Measurements from ENCODE around the gene USP32.
A peak's percentile ranks its signal among the peaks of the same experiment; 100 is the strongest.
"Not testable (repeated sequence)": the region's sequence is repeated elsewhere in the genome, so short reads cannot be mapped to it uniquely, and the experiment has no call there.

The USP32 gene

GRCh38 chr17:60410001-60410400 lies 18.1 kb upstream of the USP32 start:
- no peak for DNase-seq (ENCODE audit: low read depth in 4 of 4, low spot score in 1 of 4)

- DNase-seq (ENCODE audit: low read depth in 4 of 4, low spot score in 1 of 4): no peak
Observed at GRCh38 chr17:60406887-60407286, 15.0 kb upstream of the USP32 start.

GRCh38 chr17:60403962-60404361 lies 12.0 kb upstream of the USP32 start:
- DNase-seq (ENCODE audit: low read depth in 4 of 4, low spot score in 1 of 4): no peak

GRCh38 chr17:60403523-60403810 lies 11.5 kb upstream of the USP32 start:
- DNase-seq (ENCODE audit: low read depth in 4 of 4, low spot score in 1 of 4): no peak

DNA sequence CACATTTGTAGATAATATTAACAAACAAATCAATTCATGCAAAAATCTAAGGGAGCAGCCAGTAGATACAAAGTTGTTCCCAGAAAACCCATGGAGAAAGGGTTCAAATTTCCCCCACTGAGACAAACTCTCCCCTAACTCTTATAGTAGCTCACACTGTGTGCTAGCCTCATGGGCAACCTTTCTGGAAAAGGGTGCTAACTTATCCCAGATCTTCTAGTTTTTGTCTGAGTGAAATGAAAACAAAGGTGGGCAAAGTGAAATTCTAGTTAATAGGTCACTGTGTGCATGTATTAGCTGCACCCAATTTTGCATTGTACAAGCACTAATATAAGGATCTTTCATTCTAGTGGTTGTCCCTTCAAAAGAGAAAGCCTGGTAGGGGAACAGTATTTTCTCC lies 9.9 kb upstream of the USP32 start:
- DNase-seq (ENCODE audit: low read depth in 4 of 4, low spot score in 1 of 4): no peak

DNA sequence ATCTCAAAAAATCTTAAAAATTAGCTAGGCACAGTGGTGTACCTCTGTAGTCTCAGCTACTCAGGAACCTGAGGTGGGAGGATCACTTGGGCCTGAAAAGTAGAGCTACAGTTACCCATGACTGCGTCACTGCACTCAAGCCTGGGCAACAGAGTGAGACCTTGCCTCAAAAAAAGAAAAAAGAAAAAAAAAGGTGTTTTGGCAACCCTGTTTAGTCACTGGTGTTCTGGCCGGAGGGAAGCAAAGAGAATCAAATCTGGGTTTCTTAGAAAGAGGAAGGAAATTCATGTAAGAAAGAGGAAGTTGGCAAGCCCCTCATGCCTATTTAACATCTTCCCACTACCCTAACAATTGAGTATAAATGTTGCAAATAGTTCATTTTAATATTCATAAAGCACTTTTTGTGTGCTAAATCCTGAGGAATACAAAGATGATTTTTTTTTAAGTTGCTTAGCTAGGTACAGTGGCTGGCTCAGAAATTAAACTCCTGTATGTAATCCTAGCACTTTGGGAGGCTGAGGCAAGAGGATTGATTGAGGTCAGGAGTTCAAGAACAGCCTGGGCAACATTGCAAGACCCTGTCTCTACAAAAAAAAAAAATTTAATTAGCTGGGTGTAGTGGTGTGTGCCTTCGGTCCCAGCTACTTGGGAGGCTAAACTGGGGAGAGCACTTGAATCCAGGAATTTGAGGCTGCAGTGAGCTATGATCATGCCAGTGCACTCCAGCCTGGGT lies 6.5 kb upstream of the USP32 start:
- DNase-seq (ENCODE audit: low read depth in 4 of 4, low spot score in 1 of 4): no peak

DNA sequence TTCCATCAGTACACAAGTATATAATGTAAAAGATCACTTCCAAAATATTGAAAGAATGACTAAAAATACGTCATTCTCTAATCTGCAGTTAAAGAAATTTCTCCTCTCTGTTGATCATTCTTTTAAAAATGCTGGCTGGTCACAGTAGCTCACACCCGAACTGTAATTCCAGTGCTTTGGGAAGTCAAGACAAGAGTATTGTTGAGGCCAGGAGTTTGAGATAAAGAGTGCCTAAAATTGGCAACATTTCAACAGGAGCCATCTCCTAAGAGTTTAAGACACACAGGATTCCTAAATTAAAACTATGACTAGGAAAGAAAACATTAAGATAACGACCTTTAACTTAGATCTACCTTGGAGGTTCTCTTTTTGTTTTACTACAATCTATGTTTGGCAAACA lies 4.5 kb upstream of the USP32 start:
- no peak for DNase-seq (ENCODE audit: low read depth in 4 of 4, low spot score in 1 of 4)

- no peak for DNase-seq (ENCODE audit: low read depth in 4 of 4, low spot score in 1 of 4)
Observed at GRCh38 chr17:60395508-60396065, 3.7 kb upstream of the USP32 start.

GRCh38 chr17:60393840-60394723 lies 2.1 kb upstream of the USP32 start:
- DNase-seq (ENCODE audit: low read depth in 4 of 4, low spot score in 1 of 4): no peak

- peak in 2 of 4 experiments; percentile 8 to 30 for DNase-seq (ENCODE audit: low read depth in 4 of 4, low spot score in 1 of 4)
Observed at GRCh38 chr17:60392845-60393702, 1.1 kb upstream of the USP32 start.

DNA sequence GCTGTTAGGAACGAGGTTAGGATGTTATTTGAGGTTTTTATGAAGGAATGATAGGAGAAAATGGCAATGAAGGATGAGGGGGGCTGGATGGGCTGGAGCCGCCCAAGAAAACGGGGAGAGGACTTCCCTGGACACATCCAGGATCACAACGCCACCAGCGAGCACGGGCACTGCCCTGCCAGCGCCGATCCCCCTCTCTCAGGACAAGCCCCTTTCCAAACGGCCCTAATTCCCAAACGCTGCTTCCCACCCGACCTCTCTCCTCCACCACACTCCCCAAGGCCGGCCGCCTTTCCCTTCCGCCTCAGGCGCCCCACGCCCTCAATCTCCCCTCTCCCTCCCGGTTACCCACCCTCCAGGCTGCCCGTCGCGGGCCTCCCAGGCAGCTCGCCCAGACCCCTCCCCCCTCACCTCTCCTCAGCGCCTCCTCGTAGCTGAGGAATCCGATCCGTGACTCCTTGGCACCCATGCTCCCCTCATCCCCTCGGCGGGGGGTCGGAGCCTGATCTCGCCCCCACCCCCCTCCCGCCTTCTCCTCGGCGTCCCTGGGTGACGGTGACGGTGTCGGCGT lies 377 bp downstream of the USP32 start:
- no peak for DNase-seq (ENCODE audit: low read depth in 4 of 4, low spot score in 1 of 4)

- peak in 1 of 4 experiments; percentile 2 for DNase-seq (ENCODE audit: low read depth in 4 of 4, low spot score in 1 of 4)
Observed at GRCh38 chr17:60390925-60391470, 935 bp downstream of the USP32 start.

GRCh38 chr17:60390186-60390585 lies 1.7 kb downstream of the USP32 start:
- no peak for DNase-seq (ENCODE audit: low read depth in 4 of 4, low spot score in 1 of 4)

GRCh38 chr17:60388742-60389141 lies 3.2 kb downstream of the USP32 start:
- no peak for DNase-seq (ENCODE audit: low read depth in 4 of 4, low spot score in 1 of 4)

- DNase-seq (ENCODE audit: low read depth in 4 of 4, low spot score in 1 of 4): no peak
Observed at GRCh38 chr17:60387666-60388065, 4.3 kb downstream of the USP32 start.

DNA sequence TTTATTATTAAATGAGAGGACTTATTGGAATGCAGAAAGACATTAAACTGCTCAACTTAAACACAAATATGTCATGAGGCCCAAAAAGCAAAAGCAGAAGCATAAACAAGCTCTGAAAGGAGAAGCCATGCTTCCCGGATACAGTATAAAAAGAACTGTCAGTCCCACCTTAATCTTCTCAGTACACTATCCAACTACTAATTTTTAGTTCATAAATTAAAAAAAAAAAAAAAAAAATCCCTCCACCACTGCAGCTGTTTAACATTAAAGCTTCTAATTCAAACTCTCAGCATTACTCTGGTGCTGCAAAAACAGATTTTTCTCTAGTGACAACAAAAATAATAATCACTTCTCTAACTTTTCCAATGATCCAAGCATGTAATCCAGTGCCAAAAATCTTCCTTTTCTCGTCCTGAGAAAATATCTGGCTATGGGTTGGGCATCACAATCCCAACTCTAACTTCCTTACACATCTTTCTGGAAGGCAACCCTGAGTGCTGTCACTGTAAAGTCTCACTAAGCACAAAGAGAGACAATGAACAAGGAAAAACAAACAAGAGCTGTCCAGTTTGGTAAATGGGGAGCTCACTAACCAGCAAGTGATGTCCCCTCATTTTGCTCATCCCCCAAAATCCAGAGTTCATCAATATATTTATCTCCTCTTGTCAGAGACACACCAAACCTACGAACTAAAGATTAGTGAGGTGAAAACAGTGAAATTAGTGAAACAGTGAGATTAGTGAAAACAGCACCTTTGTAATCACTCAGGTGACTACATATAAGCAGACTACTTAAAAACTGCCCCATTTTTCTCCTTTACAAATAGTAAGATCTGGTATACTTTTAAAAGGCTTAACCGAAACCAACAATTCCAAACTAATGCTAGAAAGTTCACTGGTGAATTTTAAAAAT lies 5.5 kb downstream of the USP32 start:
- no peak for DNase-seq (ENCODE audit: low read depth in 4 of 4, low spot score in 1 of 4)

DNA sequence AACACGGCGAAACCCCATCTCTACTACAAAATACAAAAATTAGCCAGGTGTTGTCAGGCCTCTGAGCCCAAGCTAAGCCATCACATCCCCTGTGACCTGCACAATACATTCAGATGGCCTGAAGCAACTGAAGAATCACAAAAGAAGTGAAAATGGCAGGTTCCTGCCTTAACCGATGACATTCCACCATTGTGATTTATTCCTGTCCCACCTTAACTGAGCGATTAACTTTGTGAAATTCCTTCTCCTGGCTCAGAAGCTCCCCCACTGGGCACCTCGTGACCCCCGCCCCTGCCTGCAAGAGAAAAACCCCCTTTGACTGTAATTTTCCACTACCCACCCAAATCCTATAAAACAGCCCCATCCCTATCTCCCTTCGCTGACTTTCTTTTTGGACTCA lies 7.0 kb downstream of the USP32 start:
- DNase-seq (ENCODE audit: low read depth in 4 of 4, low spot score in 1 of 4): not testable (repeated sequence)

DNA sequence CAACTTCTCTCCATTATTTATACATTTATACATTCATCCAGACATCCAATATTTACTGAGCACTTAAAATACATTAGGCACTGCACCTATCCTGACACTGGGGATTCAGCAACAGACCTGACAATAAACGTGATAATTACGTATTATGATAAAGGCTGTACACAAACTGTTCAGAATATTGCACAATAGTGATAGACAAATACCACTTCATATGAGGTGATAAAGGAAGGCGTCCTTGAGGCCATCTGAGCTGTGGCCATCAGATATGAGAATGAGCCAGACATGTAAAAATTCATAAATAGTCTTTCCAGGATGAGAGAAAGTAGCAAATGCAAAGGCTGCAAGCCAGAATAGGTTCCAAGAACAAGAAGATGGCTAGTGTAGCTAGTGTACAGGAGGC lies 8.6 kb downstream of the USP32 start:
- DNase-seq (ENCODE audit: low read depth in 4 of 4, low spot score in 1 of 4): no peak

- no peak for DNase-seq (ENCODE audit: low read depth in 4 of 4, low spot score in 1 of 4)
Observed at GRCh38 chr17:60381958-60382357, 10.0 kb downstream of the USP32 start.

DNA sequence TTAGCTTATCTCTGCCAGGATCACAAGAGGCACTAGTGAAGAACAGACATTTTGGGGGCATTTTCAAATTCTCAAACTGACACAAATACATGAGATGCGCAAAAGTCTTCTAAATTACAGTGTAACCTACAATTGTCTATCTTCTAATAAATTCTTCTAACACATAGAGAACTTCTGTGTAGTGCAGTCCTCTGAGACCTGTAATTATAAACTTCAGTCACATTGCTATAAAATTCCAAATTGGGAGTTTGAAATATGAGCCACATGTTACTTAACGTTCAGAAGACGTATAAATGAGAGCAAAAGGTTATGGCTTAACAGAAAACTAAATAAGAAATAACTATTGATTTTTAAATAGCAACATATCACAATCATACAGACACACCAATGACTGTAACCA lies 12.5 kb downstream of the USP32 start:
- not testable (repeated sequence) for DNase-seq (ENCODE audit: low read depth in 4 of 4, low spot score in 1 of 4)

Data from stimulated activated CD4-positive, alpha-beta T cell treated with anti-CD3 and anti-CD28 coated beads, Interleukin-1b, Interleukin-23, amount 100 ng/mL, for 24 hours (primary cell).